ENCODE results near the gene TEPSIN.

DNA sequence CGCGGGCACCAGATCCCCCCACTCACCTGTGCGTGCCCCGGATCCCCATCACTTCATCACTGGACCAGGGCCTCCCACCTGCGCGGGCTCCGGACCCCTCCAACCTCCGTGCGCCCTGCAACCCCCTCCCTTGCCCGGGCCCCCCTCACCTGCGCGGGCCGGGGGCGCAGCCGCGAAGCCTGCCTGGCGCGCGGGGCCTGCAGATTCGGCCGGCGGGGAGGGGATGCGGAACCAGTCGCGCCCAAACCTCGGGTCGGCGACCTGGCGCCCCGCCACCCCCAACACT, 16.3 kb downstream of the TEPSIN start:
- TF ChIP-seq, protein P1, sequence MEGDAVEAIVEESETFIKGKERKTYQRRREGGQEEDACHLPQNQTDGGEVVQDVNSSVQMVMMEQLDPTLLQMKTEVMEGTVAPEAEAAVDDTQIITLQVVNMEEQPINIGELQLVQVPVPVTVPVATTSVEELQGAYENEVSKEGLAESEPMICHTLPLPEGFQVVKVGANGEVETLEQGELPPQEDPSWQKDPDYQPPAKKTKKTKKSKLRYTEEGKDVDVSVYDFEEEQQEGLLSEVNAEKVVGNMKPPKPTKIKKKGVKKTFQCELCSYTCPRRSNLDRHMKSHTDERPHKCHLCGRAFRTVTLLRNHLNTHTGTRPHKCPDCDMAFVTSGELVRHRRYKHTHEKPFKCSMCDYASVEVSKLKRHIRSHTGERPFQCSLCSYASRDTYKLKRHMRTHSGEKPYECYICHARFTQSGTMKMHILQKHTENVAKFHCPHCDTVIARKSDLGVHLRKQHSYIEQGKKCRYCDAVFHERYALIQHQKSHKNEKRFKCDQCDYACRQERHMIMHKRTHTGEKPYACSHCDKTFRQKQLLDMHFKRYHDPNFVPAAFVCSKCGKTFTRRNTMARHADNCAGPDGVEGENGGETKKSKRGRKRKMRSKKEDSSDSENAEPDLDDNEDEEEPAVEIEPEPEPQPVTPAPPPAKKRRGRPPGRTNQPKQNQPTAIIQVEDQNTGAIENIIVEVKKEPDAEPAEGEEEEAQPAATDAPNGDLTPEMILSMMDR (IDR thresholded peaks at IDR 0.05), result no peak
- TF ChIP-seq POLR2A (IDR thresholded peaks at IDR 0.05; ENCODE audit: low read depth), result no peak

Data from esophagus muscularis mucosa (tissue), 3 donors.